ENCODE data around the gene TRMT2A.

DNA sequence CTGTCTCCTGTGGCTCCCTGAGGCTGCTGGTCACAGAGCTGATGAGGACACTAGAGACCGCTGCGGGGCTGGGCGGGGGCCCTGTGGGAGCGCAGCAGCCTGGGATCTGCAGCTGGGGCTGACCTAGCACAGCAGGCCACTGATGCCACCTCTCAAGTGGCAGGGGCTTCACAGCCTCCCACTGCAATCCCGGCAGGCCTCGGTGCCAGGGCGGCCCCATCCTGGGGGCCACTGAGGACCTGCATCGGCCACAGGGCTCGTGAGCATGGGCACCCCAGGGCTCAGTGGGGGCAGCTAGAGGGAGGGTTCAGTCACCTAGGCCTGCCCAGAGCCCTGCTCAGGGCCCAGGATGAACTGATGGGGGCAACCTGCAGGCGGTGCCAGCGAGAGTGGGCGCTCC lies 48.4 kb upstream of the TRMT2A start:
- no peak for TF ChIP-seq PPARA (CRISPR knock-in tag; IDR thresholded peaks at IDR 0.05; ENCODE audit: borderline replicate concordance)
- TF ChIP-seq BACH2 (CRISPR knock-in tag; IDR thresholded peaks at IDR 0.05; ENCODE audit: borderline replicate concordance) = no peak
- no peak for TF ChIP-seq POU6F1 (CRISPR knock-in tag; IDR thresholded peaks at IDR 0.05; ENCODE audit: borderline replicate concordance, low read depth)
- TF ChIP-seq TOX (CRISPR knock-in tag; IDR thresholded peaks at IDR 0.05; ENCODE audit: borderline replicate concordance) = no peak
- TF ChIP-seq RARB (CRISPR knock-in tag; IDR thresholded peaks at IDR 0.05) = no peak
- TF ChIP-seq, protein P1, sequence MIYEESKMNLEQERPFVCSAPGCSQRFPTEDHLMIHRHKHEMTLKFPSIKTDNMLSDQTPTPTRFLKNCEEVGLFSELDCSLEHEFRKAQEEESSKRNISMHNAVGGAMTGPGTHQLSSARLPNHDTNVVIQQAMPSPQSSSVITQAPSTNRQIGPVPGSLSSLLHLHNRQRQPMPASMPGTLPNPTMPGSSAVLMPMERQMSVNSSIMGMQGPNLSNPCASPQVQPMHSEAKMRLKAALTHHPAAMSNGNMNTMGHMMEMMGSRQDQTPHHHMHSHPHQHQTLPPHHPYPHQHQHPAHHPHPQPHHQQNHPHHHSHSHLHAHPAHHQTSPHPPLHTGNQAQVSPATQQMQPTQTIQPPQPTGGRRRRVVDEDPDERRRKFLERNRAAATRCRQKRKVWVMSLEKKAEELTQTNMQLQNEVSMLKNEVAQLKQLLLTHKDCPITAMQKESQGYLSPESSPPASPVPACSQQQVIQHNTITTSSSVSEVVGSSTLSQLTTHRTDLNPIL (CRISPR knock-in tag; IDR thresholded peaks at IDR 0.05; ENCODE audit: low read depth) = no peak
- TF ChIP-seq ZFP3 (CRISPR knock-in tag; IDR thresholded peaks at IDR 0.05) = no peak
- TF ChIP-seq ZNF70 (CRISPR knock-in tag; IDR thresholded peaks at IDR 0.05) = no peak
- no peak for TF ChIP-seq ZNF8 (CRISPR knock-in tag; IDR thresholded peaks at IDR 0.05)
- TF ChIP-seq ESRRG (CRISPR knock-in tag; IDR thresholded peaks at IDR 0.05) = no peak
- TF ChIP-seq ZFP30 (CRISPR knock-in tag; IDR thresholded peaks at IDR 0.05) = no peak
- no peak for TF ChIP-seq ARNTL (CRISPR knock-in tag; IDR thresholded peaks at IDR 0.05; ENCODE audit: borderline replicate concordance, low read depth)
- TF ChIP-seq, protein P2, sequence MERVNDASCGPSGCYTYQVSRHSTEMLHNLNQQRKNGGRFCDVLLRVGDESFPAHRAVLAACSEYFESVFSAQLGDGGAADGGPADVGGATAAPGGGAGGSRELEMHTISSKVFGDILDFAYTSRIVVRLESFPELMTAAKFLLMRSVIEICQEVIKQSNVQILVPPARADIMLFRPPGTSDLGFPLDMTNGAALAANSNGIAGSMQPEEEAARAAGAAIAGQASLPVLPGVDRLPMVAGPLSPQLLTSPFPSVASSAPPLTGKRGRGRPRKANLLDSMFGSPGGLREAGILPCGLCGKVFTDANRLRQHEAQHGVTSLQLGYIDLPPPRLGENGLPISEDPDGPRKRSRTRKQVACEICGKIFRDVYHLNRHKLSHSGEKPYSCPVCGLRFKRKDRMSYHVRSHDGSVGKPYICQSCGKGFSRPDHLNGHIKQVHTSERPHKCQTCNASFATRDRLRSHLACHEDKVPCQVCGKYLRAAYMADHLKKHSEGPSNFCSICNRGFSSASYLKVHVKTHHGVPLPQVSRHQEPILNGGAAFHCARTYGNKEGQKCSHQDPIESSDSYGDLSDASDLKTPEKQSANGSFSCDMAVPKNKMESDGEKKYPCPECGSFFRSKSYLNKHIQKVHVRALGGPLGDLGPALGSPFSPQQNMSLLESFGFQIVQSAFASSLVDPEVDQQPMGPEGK (CRISPR knock-in tag; IDR thresholded peaks at IDR 0.05; ENCODE audit: borderline replicate concordance) = no peak
- TF ChIP-seq CSRNP3 (CRISPR knock-in tag; IDR thresholded peaks at IDR 0.05) = no peak
